Measurements from ENCODE around the gene GRM8. TPM values are rescaled to one million over a fixed set of nuclear protein-coding genes. Genes with fewer than 3 reads are reported as not detected.
A peak's percentile ranks its signal among the peaks of the same experiment; 100 is the strongest.

The GRM8 gene
- total RNA-seq (2014; rRNA removed; shearing (Covaris generic)) = 0.27 TPM in 1 of 2 replicates, not detected in the other

- peak; percentile 20 for DNase-seq (ENCODE audit: low read depth)
These were observed at the start of gene GRM8 for GRCh38 chr7:127252778-127253280. Gene GRM8 (minus strand): TSS chr7:127252941.

- DNase-seq (ENCODE audit: low read depth) = peak; percentile 1
These were observed 38.1 kb upstream of the GRM8 start for GRCh38 chr7:127290801-127291361.

DNA sequence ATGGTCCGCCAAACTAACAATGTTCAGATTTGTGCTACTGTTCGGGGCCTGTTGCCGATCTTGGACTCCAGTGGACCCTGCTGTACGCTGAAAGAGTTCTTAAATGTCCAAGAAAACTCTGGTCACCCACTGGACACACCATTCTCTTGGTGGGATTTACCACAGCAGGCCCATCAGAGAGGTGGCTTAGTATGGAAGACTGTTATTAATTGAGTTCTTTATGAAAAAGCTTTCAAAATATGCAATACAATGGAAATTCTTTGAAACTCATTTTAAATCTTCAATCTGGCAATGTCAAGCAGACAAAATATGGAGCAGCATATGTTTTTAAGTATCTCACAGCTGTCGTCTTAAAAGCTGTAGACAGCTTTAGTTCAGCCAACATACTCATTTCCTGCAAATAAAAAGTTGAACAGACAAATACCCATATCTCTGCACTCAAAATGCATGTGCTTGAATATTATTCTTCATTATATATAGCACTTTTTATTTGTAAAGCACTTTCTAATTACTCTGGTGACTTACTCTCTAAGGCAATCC lies 37.4 kb upstream of the GRM8 start:
- DNase-seq (ENCODE audit: low read depth) = no peak

DNA sequence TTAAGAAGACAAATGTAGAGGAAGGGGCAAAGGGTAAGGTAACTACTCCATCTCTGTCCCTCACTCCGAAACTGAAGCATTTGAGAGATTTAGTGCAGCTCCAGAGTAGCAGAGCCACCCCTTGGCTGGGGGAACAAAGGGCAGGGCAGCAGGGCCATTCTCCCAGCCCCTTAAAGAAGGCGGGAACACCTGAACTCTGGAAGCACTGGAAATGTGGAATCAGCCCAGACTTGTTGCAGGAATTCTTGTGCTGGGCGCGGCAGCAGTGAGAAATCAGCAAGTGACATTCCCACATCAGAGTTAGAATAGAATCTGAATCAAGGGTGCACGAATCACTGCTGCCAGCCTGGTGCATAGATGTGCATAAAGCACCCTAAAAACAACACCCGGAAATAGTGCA lies 34.4 kb upstream of the GRM8 start:
- no peak for DNase-seq (ENCODE audit: low read depth)

GRCh38 chr7:127270093-127270492 lies 17.4 kb upstream of the GRM8 start:
- no peak for DNase-seq (ENCODE audit: low read depth)

GRCh38 chr7:127266047-127266446 lies 13.3 kb upstream of the GRM8 start:
- DNase-seq (ENCODE audit: low read depth) = no peak

DNA sequence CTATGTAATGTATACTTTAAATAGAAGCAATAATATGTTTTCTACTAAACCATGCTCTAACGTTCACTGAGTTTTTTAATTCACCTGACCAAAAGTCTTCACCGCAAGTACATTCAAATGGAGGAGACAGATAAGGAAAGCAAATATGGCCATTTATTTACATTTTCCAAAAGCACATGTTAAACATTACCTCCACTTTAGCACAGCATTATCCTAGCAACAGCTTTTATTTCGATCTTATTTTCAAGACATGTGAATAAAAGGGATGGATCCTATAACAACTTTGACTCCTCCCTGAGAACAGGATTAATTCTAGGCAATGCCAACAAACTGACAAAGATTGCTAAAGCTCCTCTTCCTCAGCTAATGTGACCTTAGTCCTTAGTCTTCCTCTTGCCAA lies 11.5 kb upstream of the GRM8 start:
- no peak for DNase-seq (ENCODE audit: low read depth)

- DNase-seq (ENCODE audit: low read depth) = no peak
These were observed 5.4 kb upstream of the GRM8 start for GRCh38 chr7:127258111-127258510.

- DNase-seq (ENCODE audit: low read depth) = no peak
These were observed 4.3 kb upstream of the GRM8 start for GRCh38 chr7:127257086-127257485.

- no peak for DNase-seq (ENCODE audit: low read depth)
These were observed 3.4 kb upstream of the GRM8 start for GRCh38 chr7:127256041-127256725.

- no peak for DNase-seq (ENCODE audit: low read depth)
These were observed 1.5 kb upstream of the GRM8 start for GRCh38 chr7:127254163-127254684.

DNA sequence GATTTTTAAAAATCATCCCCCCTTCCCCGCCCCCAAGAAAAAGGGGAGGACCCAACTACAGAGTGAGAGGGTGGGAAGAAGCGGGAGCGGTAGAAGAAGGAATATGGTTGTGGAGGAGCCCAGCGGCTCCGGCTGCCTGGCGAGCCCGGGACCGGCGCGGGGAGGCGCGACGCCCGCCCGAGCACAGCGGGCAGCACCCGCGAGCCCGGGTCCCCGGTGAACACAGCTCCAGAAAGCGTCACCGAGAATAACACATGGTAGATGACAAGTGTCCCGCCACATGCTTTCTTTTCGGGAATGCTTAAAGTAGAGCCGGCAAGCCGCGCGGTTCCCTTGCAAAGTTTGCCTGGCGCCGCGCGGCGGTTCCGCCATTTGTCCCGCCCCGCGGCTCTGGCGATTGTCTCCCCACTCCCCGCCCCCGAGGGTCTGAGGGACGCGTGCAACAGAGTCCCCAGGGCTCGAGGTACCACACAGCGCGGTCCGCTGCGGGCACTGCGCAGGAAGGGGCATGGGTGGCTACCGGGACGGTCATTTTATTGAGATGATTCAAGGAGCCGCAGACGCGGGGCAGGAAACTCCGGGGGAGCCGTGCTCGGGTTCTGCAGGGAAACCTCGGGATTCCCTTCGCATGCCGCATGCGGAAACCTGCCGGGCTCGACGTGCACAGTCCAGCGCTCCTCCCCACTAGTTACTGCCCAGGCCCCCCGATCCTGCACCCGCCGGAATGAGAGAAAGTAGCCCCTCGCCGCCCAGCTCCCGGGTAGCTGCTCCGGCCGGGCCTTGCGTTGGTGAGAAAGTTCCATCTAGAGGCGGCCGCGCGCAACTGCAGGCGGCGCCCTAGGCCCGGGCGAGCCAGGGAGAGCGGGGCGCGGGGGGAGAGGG lies 781 bp upstream of the GRM8 start:
- DNase-seq (ENCODE audit: low read depth) = peak; percentile 35

- no peak for DNase-seq (ENCODE audit: low read depth)
These were observed 396 bp downstream of the GRM8 start for GRCh38 chr7:127252377-127252713.

GRCh38 chr7:127251465-127252376 lies 1.0 kb downstream of the GRM8 start:
- DNase-seq (ENCODE audit: low read depth) = peak; percentile 3

- DNase-seq (ENCODE audit: low read depth) = no peak
These were observed 1.7 kb downstream of the GRM8 start for GRCh38 chr7:127251036-127251464.

DNA sequence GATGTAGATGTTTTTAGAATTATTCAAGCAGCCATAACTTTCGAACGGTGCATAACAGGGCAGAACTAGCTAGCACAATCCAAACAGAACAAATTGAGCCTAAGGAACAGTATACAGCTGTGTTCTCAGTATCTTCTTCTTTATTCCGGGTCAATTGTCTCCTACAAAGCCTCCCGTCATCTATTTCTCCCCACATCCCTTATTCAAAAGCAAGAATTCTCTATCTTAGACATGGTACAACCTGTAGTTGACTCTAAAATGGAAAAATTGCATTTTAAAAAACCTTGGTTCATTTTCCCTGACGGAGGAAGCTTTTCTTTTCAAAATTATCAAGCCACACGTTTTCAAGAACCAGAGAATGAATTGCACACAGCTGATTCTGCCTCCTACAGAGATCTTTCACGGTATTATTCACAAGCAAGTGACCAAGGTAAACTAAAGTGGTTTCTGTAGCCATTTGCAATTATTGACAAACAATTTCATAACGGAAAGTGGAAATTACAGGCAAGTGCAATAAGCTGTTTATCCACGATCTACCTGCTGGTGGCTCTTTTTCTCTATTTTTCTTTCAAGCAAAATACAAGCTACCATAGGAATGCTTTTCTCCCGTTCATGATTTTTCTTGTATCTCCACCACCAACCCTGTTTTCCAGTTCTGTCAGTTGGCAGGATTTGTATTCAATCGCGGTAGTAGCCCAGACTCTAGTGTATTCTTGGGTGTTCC lies 2.3 kb downstream of the GRM8 start:
- peak; percentile 4 for DNase-seq (ENCODE audit: low read depth)

GRCh38 chr7:127245607-127246006 lies 7.1 kb downstream of the GRM8 start:
- no peak for DNase-seq (ENCODE audit: low read depth)

DNA sequence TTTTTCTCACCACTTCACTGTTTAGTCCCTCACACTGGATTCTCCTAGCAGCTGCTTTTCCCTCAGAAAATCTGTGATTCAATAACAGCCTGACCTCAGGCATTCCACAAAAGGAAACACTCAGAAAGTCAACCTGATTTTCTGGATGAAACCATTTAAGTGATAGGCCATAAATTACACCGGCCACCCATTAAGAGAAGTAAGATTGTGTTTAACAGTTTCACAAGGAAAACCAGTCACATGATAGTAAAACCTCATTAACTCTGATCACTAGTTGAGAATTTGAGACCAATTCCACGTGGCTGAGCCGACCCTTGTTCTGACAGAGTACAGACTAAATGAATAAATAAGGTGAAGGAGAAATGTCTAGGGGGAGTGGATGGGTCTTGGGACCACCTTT lies 7.7 kb downstream of the GRM8 start:
- DNase-seq (ENCODE audit: low read depth) = no peak

- DNase-seq (ENCODE audit: low read depth) = no peak
These were observed 12.9 kb downstream of the GRM8 start for GRCh38 chr7:127239814-127240213.

DNA sequence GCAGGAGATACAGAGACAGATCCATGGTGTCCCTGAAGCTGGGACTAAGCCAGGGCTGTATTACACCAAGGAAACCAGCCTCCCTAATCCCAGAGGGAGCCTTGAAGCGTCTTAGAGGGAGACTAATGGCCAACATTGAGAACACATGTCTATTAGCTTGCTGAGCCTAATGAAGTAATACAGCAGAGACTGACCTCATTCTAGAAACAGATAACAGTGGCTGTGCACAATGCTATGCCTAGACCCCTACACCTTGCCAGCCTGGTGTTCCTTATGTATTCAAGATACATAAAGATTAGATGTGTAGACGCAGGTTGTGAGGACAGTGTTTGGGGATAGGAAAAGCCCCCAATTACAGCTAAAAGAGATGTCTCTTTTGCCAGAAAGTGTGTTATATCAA lies 19.1 kb downstream of the GRM8 start:
- no peak for DNase-seq (ENCODE audit: low read depth)

All from M059J (cell line).